ENCODE results near the gene JAKMIP1. TPM values are rescaled to one million over a fixed set of nuclear protein-coding genes. Genes with fewer than 3 reads are reported as not detected.

JAKMIP1 gene
- total and polyA plus RNA-seq, 2 of the 13 experiments (the other 11 are each of a cell fraction or from before 2014, with no cell fraction given) = not detected

GRCh38 chr4:6126971-6127745 is 73.2 kb downstream of the JAKMIP1 start:
- BruUV-seq (replicated peaks) = no TSS peak
- no peak overlapping the region for H3K27ac ChIP-seq (ENCODE audit: extremely low read length, insufficient read depth, low read length)
- H3K4me2 ChIP-seq (ENCODE audit: low read depth, low read length) = no peak overlapping the region
- intact Hi-C loops (cut with micrococcal nuclease; ENCODE audit: unreplicated experiment) (no loop called here), in situ Hi-C loops (cut with HindIII; ENCODE audit: extremely low pct_ligation_motif_present, low pct_unique_long_range_greater_than_20kb) (no loop called here)
- peaks cover 7% of the 10 kb centered on the region; the same call in 1 of the 2 replicates for H3K4me1 ChIP-seq (ENCODE audit: insufficient read depth, low read length)
- TF ChIP-seq ZNF704 (CRISPR knock-in tag; IDR thresholded peaks at IDR 0.05; ENCODE audit: borderline replicate concordance) (no peak), NFE2L1 (CRISPR knock-in tag; IDR thresholded peaks at IDR 0.05; ENCODE audit: borderline replicate concordance) (no peak), ZNF317 (CRISPR knock-in tag; IDR thresholded peaks at IDR 0.05) (no peak), MAFK (conservative IDR thresholded peaks at IDR 0.05 in 1 of 2, IDR thresholded peaks at IDR 0.05 in 1 of 2; ENCODE audit: low read length in 2 of 2) (no peak), GATAD2A (CRISPR knock-in tag; IDR thresholded peaks at IDR 0.05) (no peak), ZNF235 (CRISPR knock-in tag; IDR thresholded peaks at IDR 0.05; ENCODE audit: borderline replicate concordance) (no peak), ZNF790 (CRISPR knock-in tag; IDR thresholded peaks at IDR 0.05; ENCODE audit: borderline replicate concordance) (no peak), ARNT (IDR thresholded peaks at IDR 0.05) (no peak), ZNF629 (CRISPR knock-in tag; conservative IDR thresholded peaks at IDR 0.05) (no peak; the same call in 1 of the 2 replicates), ETV6 (CRISPR knock-in tag; conservative IDR thresholded peaks at IDR 0.05) (no peak), ZNF260 (CRISPR knock-in tag; IDR thresholded peaks at IDR 0.05; ENCODE audit: borderline replicate concordance, low read depth) (no peak), ETS1 (CRISPR knock-in tag; IDR thresholded peaks at IDR 0.05) (no peak)
- 79% methylated on average over 16 of the region's 20 CpGs for WGBS (ENCODE audit: low lambda C conversion rate)
- CTCF ChIA-PET (ENCODE audit: low intra/inter-chr PET ratio, low total read pairs) = no interaction called here
- POLR2A ChIA-PET = no interaction called here
- H3K27me3 ChIP-seq (ENCODE audit: control insufficient read depth in 1 of 2, insufficient read depth in 2 of 2, low read length in 2 of 2) = peaks cover 0 to 5% of the 10 kb centered on the region in 2 experiments; a peak in 2 of 5 replicates
- no peak overlapping the region for H3K4me3 ChIP-seq (replicated peaks in 1 of 3; ENCODE audit: insufficient read depth in 1 of 3, low read depth in 2 of 3, low read length in 3 of 3)
- FAIRE-seq (no peak), DNase-seq (ENCODE audit: low spot score) (no peak), ATAC-seq (no peak)
- H2AFZ ChIP-seq (ENCODE audit: low read length) = no peak overlapping the region
- no peaks in the 10 kb centered on the region for H4K20me1 ChIP-seq (ENCODE audit: insufficient read depth, low read length)
- no peaks in the 10 kb centered on the region for H3K9me3 ChIP-seq (ENCODE audit: low read length)
- no peak overlapping the region for H3K9ac ChIP-seq (ENCODE audit: insufficient read depth, low read depth, low read length)
- H3K36me3 ChIP-seq (replicated peaks in 1 of 2; ENCODE audit: control insufficient read depth in 1 of 2, insufficient read depth in 2 of 2, low read length in 2 of 2) = no peaks in the 10 kb centered on the region
- no peaks in the 10 kb centered on the region for H3K79me2 ChIP-seq (ENCODE audit: insufficient read depth, low read length)
